ENCODE data around the gene OR5A2.

GRCh38 chr11:59475176-59475575 is 49.0 kb upstream of the OR5A2 start:
- TF ChIP-seq CTCF (conservative IDR thresholded peaks at IDR 0.05): no peak
- TF ChIP-seq ZFX (IDR thresholded peaks at IDR 0.05): no peak
